GM19240 (cell line): ENCODE measurements around the gene GLRX2.
A peak's percentile ranks its signal among the peaks of the same experiment; 100 is the strongest.
"Not testable (repeated sequence)": the region's sequence is repeated elsewhere in the genome, so short reads cannot be mapped to it uniquely, and the experiment has no call there.

Experiments used
- DNase-seq: peaks from one replicate; pipeline ENCODE4 v3.0.0; 2011; ENCODE audit warnings: low spot score; ENCODE audit not compliant: insufficient read length

Gene GLRX2

GRCh38 chr1:193104907-193105820 lies at the start of gene GLRX2:
Gene GLRX2, minus strand, starts transcription at chr1:193105414. Its CDS starts 32 bp downstream, at chr1:193105382.
- DNase-seq, result peak; percentile 61

GRCh38 chr1:193144999-193145398 lies 39.8 kb upstream of the GLRX2 start:
- DNase-seq, result no peak

GRCh38 chr1:193144361-193144938 lies 39.2 kb upstream of the GLRX2 start:
- DNase-seq, result no peak

- no peak for DNase-seq
These were observed 38.1 kb upstream of the GLRX2 start for GRCh38 chr1:193143285-193143684.

GRCh38 chr1:193142409-193142808 lies 37.2 kb upstream of the GLRX2 start:
- DNase-seq, result no peak

- no peak for DNase-seq
These were observed 36.6 kb upstream of the GLRX2 start for GRCh38 chr1:193141804-193142203.

GRCh38 chr1:193140254-193140653 lies 35.0 kb upstream of the GLRX2 start:
- DNase-seq, result no peak

- DNase-seq, result no peak
These were observed 26.1 kb upstream of the GLRX2 start for GRCh38 chr1:193131266-193131860.

- DNase-seq, result no peak
These were observed 20.2 kb upstream of the GLRX2 start for GRCh38 chr1:193125369-193125768.

- DNase-seq, result no peak
These were observed 18.5 kb upstream of the GLRX2 start for GRCh38 chr1:193123751-193124150.

GRCh38 chr1:193121616-193122593 lies 16.7 kb upstream of the GLRX2 start, which contains the start of gene CDC73:
Gene CDC73, plus strand, starts transcription at chr1:193122031. Its CDS starts 170 bp downstream, at chr1:193122201.
- peak; percentile 80 for DNase-seq

- no peak for DNase-seq
These were observed 15.5 kb upstream of the GLRX2 start for GRCh38 chr1:193120604-193121166.

GRCh38 chr1:193118803-193119730 lies 13.9 kb upstream of the GLRX2 start:
- DNase-seq, result no peak

GRCh38 chr1:193118194-193118593 lies 13.0 kb upstream of the GLRX2 start:
- DNase-seq, result no peak

- not testable (repeated sequence) for DNase-seq
These were observed 12.0 kb upstream of the GLRX2 start for GRCh38 chr1:193117167-193117566.

GRCh38 chr1:193115629-193116227 lies 10.5 kb upstream of the GLRX2 start:
- DNase-seq, result no peak

- DNase-seq, result no peak
These were observed 9.4 kb upstream of the GLRX2 start for GRCh38 chr1:193114485-193115095.

- DNase-seq, result no peak
These were observed 8.7 kb upstream of the GLRX2 start for GRCh38 chr1:193113992-193114332.
